ENCODE measurements around the gene ERF.

Gene ERF

GRCh38 chr19:42288881-42289555, 34.1 kb upstream of the ERF start:
- no peaks in the 10 kb centered on the region for H3F3A ChIP-seq (ENCODE audit: insufficient read depth, low read length)
- peaks cover 16% of the 10 kb centered on the region for H3K4me1 ChIP-seq (ENCODE audit: insufficient read depth, low read length, severe bottlenecking)
- no peaks in the 10 kb centered on the region for H4K20me1 ChIP-seq (ENCODE audit: insufficient read depth, low read length)
- peaks cover 73% of the 10 kb centered on the region for H3K36me3 ChIP-seq (ENCODE audit: insufficient read depth, low read length)
- TF ChIP-seq EZH2 (IDR thresholded peaks at IDR 0.05; ENCODE audit: borderline replicate concordance, low read length) (no peak), CTCF (IDR thresholded peaks at IDR 0.05; ENCODE audit: low read length) (no peak)
- no peaks in the 10 kb centered on the region for H3K9me3 ChIP-seq (ENCODE audit: low read length)
- H3K27ac ChIP-seq (ENCODE audit: low read depth, low read length, poor library complexity, severe bottlenecking) = no peak overlapping the region
- no peak overlapping the region for H3K9ac ChIP-seq (ENCODE audit: low read length)
- H3K4me2 ChIP-seq (ENCODE audit: low read length) = no peak overlapping the region
- H3K4me3 ChIP-seq (ENCODE audit: low read depth, low read length, poor library complexity, severe bottlenecking) = no peak overlapping the region
- H3K9me2 ChIP-seq (ENCODE audit: low read depth, low read length) = no peaks in the 10 kb centered on the region
- H3K27me3 ChIP-seq (ENCODE audit: insufficient read depth, low read length) = no peaks in the 10 kb centered on the region
- no peaks in the 10 kb centered on the region for H3K79me2 ChIP-seq (ENCODE audit: insufficient read depth, low read length)
- H2AFZ ChIP-seq (ENCODE audit: low read length) = no peak overlapping the region

GRCh38 chr19:42288387-42288786, 33.5 kb upstream of the ERF start:
- Histone ChIP-seq H3F3A (ENCODE audit: insufficient read depth, low read length) (no peaks in the 10 kb centered on the region), H3K9me2 (ENCODE audit: low read depth, low read length) (no peaks in the 10 kb centered on the region), H3K4me3 (ENCODE audit: low read depth, low read length, poor library complexity, severe bottlenecking) (no peak overlapping the region), H3K4me1 (ENCODE audit: insufficient read depth, low read length, severe bottlenecking) (peaks cover 18% of the 10 kb centered on the region), H2AFZ (ENCODE audit: low read length) (no peak overlapping the region), H4K20me1 (ENCODE audit: insufficient read depth, low read length) (no peaks in the 10 kb centered on the region), H3K9ac (ENCODE audit: low read length) (no peak overlapping the region), H3K27me3 (ENCODE audit: insufficient read depth, low read length) (no peaks in the 10 kb centered on the region), H3K79me2 (ENCODE audit: insufficient read depth, low read length) (no peaks in the 10 kb centered on the region), H3K36me3 (ENCODE audit: insufficient read depth, low read length) (peaks cover 67% of the 10 kb centered on the region), H3K9me3 (ENCODE audit: low read length) (no peaks in the 10 kb centered on the region), H3K27ac (ENCODE audit: low read depth, low read length, poor library complexity, severe bottlenecking) (no peak overlapping the region), H3K4me2 (ENCODE audit: low read length) (no peak overlapping the region)
- TF ChIP-seq CTCF (IDR thresholded peaks at IDR 0.05; ENCODE audit: low read length) (no peak), EZH2 (IDR thresholded peaks at IDR 0.05; ENCODE audit: borderline replicate concordance, low read length) (no peak)

GRCh38 chr19:42287827-42288107, 32.8 kb upstream of the ERF start:
- Histone ChIP-seq H3K4me2 (ENCODE audit: low read length) (no peak overlapping the region), H3K4me1 (ENCODE audit: insufficient read depth, low read length, severe bottlenecking) (peaks cover 24% of the 10 kb centered on the region), H3F3A (ENCODE audit: insufficient read depth, low read length) (0 out of 2 replicates have a peak, but pooled peaks cover 4% of the 10 kb centered on the region), H3K36me3 (ENCODE audit: insufficient read depth, low read length) (peaks cover 61% of the 10 kb centered on the region), H3K4me3 (ENCODE audit: low read depth, low read length, poor library complexity, severe bottlenecking) (no peak overlapping the region), H4K20me1 (ENCODE audit: insufficient read depth, low read length) (no peaks in the 10 kb centered on the region), H3K27ac (ENCODE audit: low read depth, low read length, poor library complexity, severe bottlenecking) (no peak overlapping the region), H3K27me3 (ENCODE audit: insufficient read depth, low read length) (no peaks in the 10 kb centered on the region), H3K79me2 (ENCODE audit: insufficient read depth, low read length) (no peaks in the 10 kb centered on the region), H3K9me2 (ENCODE audit: low read depth, low read length) (no peaks in the 10 kb centered on the region), H3K9me3 (ENCODE audit: low read length) (no peaks in the 10 kb centered on the region), H2AFZ (ENCODE audit: low read length) (no peak overlapping the region), H3K9ac (ENCODE audit: low read length) (no peak overlapping the region)
- TF ChIP-seq CTCF (IDR thresholded peaks at IDR 0.05; ENCODE audit: low read length) (no peak), EZH2 (IDR thresholded peaks at IDR 0.05; ENCODE audit: borderline replicate concordance, low read length) (no peak)
